HepG2 (cell line): Measurements from ENCODE around the gene PCIF1. TPM values are rescaled to one million over a fixed set of nuclear protein-coding genes. Genes with fewer than 3 reads are reported as not detected.

Experiments
- CSRNP2 ChIP-seq: sonication (generic); formaldehyde crosslinking; conservative IDR thresholded peaks from 2 replicates; pipeline ENCODE4 v1.8.0; 2022; ENCODE audit warnings: low read depth, missing genetic modification reagents
- DDIT3 ChIP-seq: sonication (generic); formaldehyde crosslinking; IDR thresholded peaks from 2 replicates; pipeline ENCODE4 v1.4.0; 2020; ENCODE audit warnings: mild to moderate bottlenecking, missing genetic modification reagents
- FOXA3 ChIP-seq: IDR thresholded peaks from 2 replicates; pipeline ENCODE4 v1.6.1; 2016; ENCODE audit warnings: missing genetic modification reagents, missing compliant biosample characterization
- GMEB2 ChIP-seq: IDR thresholded peaks from 2 replicates; pipeline ENCODE4 v1.6.1; 2016; ENCODE audit warnings: missing biosample characterization, missing genetic modification reagents, low read depth
- HNF4A ChIP-seq: sonication (generic); formaldehyde crosslinking; IDR thresholded peaks from 2 replicates; pipeline ENCODE4 v1.4.0; 2020; ENCODE audit warnings: missing genetic modification reagents
- SP140L ChIP-seq: sonication (generic); formaldehyde crosslinking; IDR thresholded peaks from 2 replicates; pipeline ENCODE4 v1.4.0; 2020; ENCODE audit warnings: missing genetic modification reagents, borderline replicate concordance
- TCF7L2 ChIP-seq: IDR thresholded peaks from 2 replicates; pipeline ENCODE4 v1.6.1; 2011; ENCODE audit warnings: mild to moderate bottlenecking, low read depth, low read length, moderate library complexity
- TFDP2 ChIP-seq: sonication (generic); formaldehyde crosslinking; IDR thresholded peaks from 2 replicates; pipeline ENCODE4 v1.4.0; 2020; ENCODE audit warnings: missing genetic modification reagents
- YEATS2 ChIP-seq: sonication (generic); formaldehyde crosslinking; IDR thresholded peaks from 2 replicates; pipeline ENCODE4 v1.4.0; 2020; ENCODE audit warnings: missing genetic modification reagents, borderline replicate concordance
- ZBTB25 ChIP-seq: IDR thresholded peaks from 2 replicates; pipeline ENCODE4 v1.6.1; 2018; ENCODE audit warnings: missing genetic modification reagents
- ZHX2 ChIP-seq, 2 experiments: sonication (generic) in 1 of 2; formaldehyde crosslinking in 1 of 2; IDR thresholded peaks; 2 replicates each; pipeline versions ENCODE4 v1.6.1 to v1.9.0; 2014 to 2022; ENCODE audit warnings: antibody characterized with exemption in 1 of 2, borderline replicate concordance in 1 of 2, inconsistent platforms in 1 of 2, low read depth in 1 of 2, missing genetic modification reagents in 1 of 2
- ZNF34 ChIP-seq: sonication (generic); formaldehyde crosslinking; IDR thresholded peaks from 2 replicates; pipeline ENCODE4 v1.4.0; 2020; ENCODE audit warnings: mild to moderate bottlenecking, missing genetic modification reagents, borderline replicate concordance
- ZNF496 ChIP-seq: sonication (generic); formaldehyde crosslinking; IDR thresholded peaks from 2 replicates; pipeline ENCODE4 v1.8.1; 2023; ENCODE audit warnings: mild to moderate bottlenecking, moderate library complexity, missing genetic modification reagents; ENCODE audit not compliant: insufficient replicate concordance
- ZNF614 ChIP-seq: IDR thresholded peaks from 2 replicates; pipeline ENCODE4 v1.6.1; 2018; ENCODE audit warnings: missing biosample characterization, missing genetic modification reagents, inconsistent platforms, borderline replicate concordance
- ZNF788 ChIP-seq: sonication (generic); formaldehyde crosslinking; IDR thresholded peaks from 2 replicates; pipeline ENCODE4 v1.5.0; 2020; ENCODE audit warnings: mild to moderate bottlenecking, missing genetic modification reagents, borderline replicate concordance
- polyA plus RNA-seq, 8 experiments: library from polyadenylated mRNA; depleted of rRNA in 3 of 8; stranded (reverse) in 7 of 8; unstranded in 1 of 8; fragments of >200 nt; fragmentation: Illumina TruSeq in 4 of 8; extraction: Trizol in 4 of 8; gene quantifications; 2 replicates each; pipeline versions ENCODE4 v1.2.1 to v1.2.3, GENCODE V29; 2011 to 2016; ENCODE audit warnings: low read depth in 4 of 8, missing spikeins in 1 of 8, mixed read lengths in 1 of 8; ENCODE audit not compliant: insufficient read depth in 1 of 8
- total RNA-seq, 5 experiments: library from RNA; depleted of rRNA; stranded (reverse); fragments of >200 nt; fragmentation: Illumina TruSeq; extraction: Trizol; gene quantifications; 2 replicates each; pipeline ENCODE4 v1.2.3, GENCODE V29; 2016; ENCODE audit warnings: low read depth in 1 of 5

Gene PCIF1
- total and polyA plus RNA-seq, 2 of the 13 experiments (the other 11 are each of a cell fraction or from before 2014, with no cell fraction given): 20.9 to 24.4 TPM

GRCh38 chr20:45933266-45934045, 1.0 kb upstream of the PCIF1 start (continued):
- TF ChIP-seq ZHX2 (IDR thresholded peaks at IDR 0.05; ENCODE audit: low read depth) (peak; percentile 29; the same call in 1 of the 2 replicates), ZHX2 (CRISPR knock-in tag; IDR thresholded peaks at IDR 0.05; ENCODE audit: borderline replicate concordance) (0 out of 2 replicates have a peak, but pooled peaks have one; percentile 70), GMEB2 (CRISPR knock-in tag) (no peak), DDIT3 (CRISPR knock-in tag) (no peak; the same call in 1 of the 2 replicates), ZNF788 (CRISPR knock-in tag) (no peak; the same call in 1 of the 2 replicates), YEATS2 (CRISPR knock-in tag) (peak; percentile 13; the same call in 1 of the 2 replicates), TFDP2 (CRISPR knock-in tag) (peak; percentile 58), ZNF34 (no peak), SP140L (CRISPR knock-in tag) (no peak; the same call in 1 of the 2 replicates), ZNF496 (no peak), ZBTB25 (CRISPR knock-in tag) (peak; percentile 61; the same call in 1 of the 2 replicates), CSRNP2 (CRISPR knock-in tag) (no peak), TCF7L2 (no peak), FOXA3 (CRISPR knock-in tag) (peak; percentile 59), ZNF614 (CRISPR knock-in tag) (peak; percentile 90), HNF4A (CRISPR knock-in tag) (no peak; the same call in 1 of the 2 replicates)
